CD14-positive monocyte (primary cell): ENCODE measurements around the gene TARS1. TPM values are rescaled to one million over a fixed set of nuclear protein-coding genes. Genes with fewer than 3 reads are reported as not detected.
A peak's percentile ranks its signal among the peaks of the same experiment; 100 is the strongest.

Experiments
- DNase-seq, 3 donors: peaks; one replicate each; pipeline ENCODE4 v3.0.0-alpha.2; 2011 to 2022
- H2AFZ ChIP-seq: 2 replicates; pipeline ENCODE4 v1.6.0; 2012; ENCODE audit warnings: mild to moderate bottlenecking, low read depth, low read length, inconsistent platforms; ENCODE audit not compliant: insufficient read depth, poor library complexity, severe bottlenecking
- H3K27ac ChIP-seq, 2 donors: 1 replicate in 1 of 2; 2 replicates in 1 of 2; pipeline ENCODE4 v1.5.1; 2012 to 2013; ENCODE audit warnings: low read length in 2 of 2, control low read depth in 1 of 2, inconsistent platforms in 1 of 2, low read depth in 1 of 2, mild to moderate bottlenecking in 1 of 2
- H3K27me3 ChIP-seq, 2 donors: one replicate each; pipeline versions ENCODE4 v1.6.0 to v1.6.1; 2011 to 2013; ENCODE audit warnings: low read length in 2 of 2; ENCODE audit not compliant: control insufficient read depth in 2 of 2, insufficient read depth in 2 of 2
- H3K36me3 ChIP-seq, 2 donors: replicated peaks in 1 of 2; 1 replicate in 1 of 2; 2 replicates in 1 of 2; pipeline versions ENCODE4 v1.5.1 to v1.6.1; 2012 to 2013; ENCODE audit warnings: low read length in 2 of 2, control low read depth in 1 of 2, inconsistent platforms in 1 of 2, mild to moderate bottlenecking in 1 of 2; ENCODE audit not compliant: insufficient read depth in 2 of 2, control insufficient read depth in 1 of 2
- H3K4me1 ChIP-seq, 2 donors: 1 replicate in 1 of 2; 2 replicates in 1 of 2; pipeline versions ENCODE4 v1.5.1 to v1.6.1; 2012 to 2013; ENCODE audit warnings: low read length in 2 of 2, control low read depth in 1 of 2, inconsistent platforms in 1 of 2, mild to moderate bottlenecking in 1 of 2, moderate library complexity in 1 of 2; ENCODE audit not compliant: insufficient read depth in 2 of 2, control insufficient read depth in 1 of 2
- H3K4me2 ChIP-seq: replicated peaks from 2 replicates; pipeline ENCODE3; 2012; ENCODE audit warnings: low read length, moderate library complexity, mild to moderate bottlenecking; ENCODE audit not compliant: poor library complexity, severe bottlenecking; ENCODE audit errors: extremely low read depth
- H3K4me3 ChIP-seq, 3 experiments: fragments of 200-600 bp in 1 of 3; sonication (generic) in 1 of 3; replicated peaks in 1 of 3; 1 replicate in 2 of 3; 2 replicates in 1 of 3; pipeline ENCODE4 v1.5.1; 2011 to 2013; ENCODE audit warnings: low read length in 3 of 3, mild to moderate bottlenecking in 3 of 3, control low read depth in 2 of 3, low read depth in 2 of 3, inconsistent platforms in 1 of 3, moderate library complexity in 1 of 3
- H3K79me2 ChIP-seq: 2 replicates; pipeline ENCODE4 v1.6.0; 2012; ENCODE audit warnings: mild to moderate bottlenecking, control low read depth, inconsistent platforms, low read length, moderate library complexity; ENCODE audit not compliant: insufficient read depth
- H3K9ac ChIP-seq: 2 replicates; pipeline ENCODE4 v1.6.0; 2017; ENCODE audit warnings: low read length, mild to moderate bottlenecking; ENCODE audit not compliant: insufficient read depth, poor library complexity, severe bottlenecking
- H3K9me3 ChIP-seq, 2 donors: replicated peaks in 1 of 2; 1 replicate in 1 of 2; 2 replicates in 1 of 2; pipeline versions ENCODE4 v1.5.1 to v1.6.1; 2012 to 2013; ENCODE audit warnings: low read length in 2 of 2, control low read depth in 1 of 2; ENCODE audit not compliant: control insufficient read depth in 1 of 2, insufficient read depth in 1 of 2
- H4K20me1 ChIP-seq: 2 replicates; pipeline ENCODE4 v1.6.0; 2012; ENCODE audit warnings: mild to moderate bottlenecking, low read length, control low read depth, moderate library complexity; ENCODE audit not compliant: insufficient read depth
- H3K27ac Mint-ChIP-seq, 7 donors: one replicate each; pipeline ENCODE4 v1.8.0; 2020; ENCODE audit warnings: mild to moderate bottlenecking in 7 of 7, mixed read lengths in 7 of 7, moderate library complexity in 6 of 7, inconsistent platforms in 2 of 7
- H3K27me3 Mint-ChIP-seq, 3 donors: one replicate each; pipeline ENCODE4 v1.8.0; 2021 to 2022; ENCODE audit warnings: low read depth in 3 of 3, mild to moderate bottlenecking in 3 of 3, mixed read lengths in 3 of 3, moderate library complexity in 3 of 3, inconsistent platforms in 1 of 3
- H3K36me3 Mint-ChIP-seq, 2 donors: one replicate each; pipeline ENCODE4 v1.8.0; 2020; ENCODE audit warnings: mixed read lengths in 2 of 2, inconsistent platforms in 1 of 2, mild to moderate bottlenecking in 1 of 2
- H3K4me1 Mint-ChIP-seq: one replicate; pipeline ENCODE4 v1.8.0; 2020; ENCODE audit warnings: mild to moderate bottlenecking, mixed read lengths
- H3K4me3 Mint-ChIP-seq, 2 donors: one replicate each; pipeline ENCODE4 v1.8.0; 2020; ENCODE audit warnings: mild to moderate bottlenecking in 2 of 2, mixed read lengths in 2 of 2, moderate library complexity in 1 of 2
- H3K9me3 Mint-ChIP-seq, 7 donors: one replicate each; pipeline ENCODE4 v1.8.0; 2020 to 2022; ENCODE audit warnings: mixed read lengths in 7 of 7, mild to moderate bottlenecking in 6 of 7, moderate library complexity in 6 of 7, inconsistent platforms in 2 of 7
- WGBS: methylation state at CpG from one replicate; pipeline ENCODE4 v1.1.5; 2013; ENCODE audit warnings: missing lambda C conversion rate; ENCODE audit not compliant: insufficient coverage; 5-methylcytosine and 5-hydroxymethylcytosine counted together
- intact Hi-C, 2 donors: fragments of 100-400 bp; cut with micrococcal nuclease; formaldehyde crosslinking; loops; one replicate each; pipeline versions ENCODE4 v1.15.0 to v1.15.1; 2023
- polyA plus RNA-seq, 3 donors: library from polyadenylated mRNA; depleted of rRNA in 1 of 3; unstranded in 2 of 3; stranded (reverse) in 1 of 3; fragments of 300-500 nt in 2 of 3; fragments of >200 nt in 1 of 3; fragmentation: Illumina TruSeq in 2 of 3; gene quantifications; 1 replicate in 2 of 3; 2 replicates in 1 of 3; pipeline ENCODE4 v1.2.3, GENCODE V29; 2012 to 2021
- TF ChIP-seq, protein P1 (sequence below): fragments of 200-600 bp; IDR thresholded peaks from one replicate; pipeline ENCODE4 v1.8.0; 2022; ENCODE audit warnings: antibody characterized with exemption, mild to moderate bottlenecking

TARS1 gene
- polyA plus RNA-seq, 3 donors = 10.6 to 47.8 (median 39.8) TPM

DNA sequence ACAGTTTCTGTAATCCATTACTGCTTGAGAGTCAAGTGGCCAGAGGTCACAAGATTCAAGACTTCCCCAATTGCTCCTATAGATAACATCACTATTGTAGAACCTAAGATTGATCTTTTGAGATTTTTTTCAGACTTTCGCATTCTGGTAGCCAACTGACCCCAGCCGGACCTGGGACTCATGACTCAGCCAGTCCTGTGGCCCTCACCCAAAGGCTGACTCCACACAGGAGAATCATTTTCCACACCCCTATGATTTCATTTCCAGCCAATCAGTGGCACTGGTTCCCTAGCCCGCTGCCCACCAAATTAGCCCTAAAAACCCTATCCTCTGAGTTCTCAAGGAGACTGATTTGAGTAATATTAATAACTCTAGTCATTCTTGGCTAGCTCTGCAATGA is 36.2 kb downstream of the TARS1 start:
- intact Hi-C loops = no loop called here
- Mint-ChIP-seq H3K27ac (peak overlapping the region in 1 of 7 donors; percentile 58), H3K9me3 (peaks cover 14 to 25% (median 23%) of the 10 kb centered on the region in 7 donors), H3K36me3 (peaks cover 47 to 55% of the 10 kb centered on the region in 2 donors), H3K4me3 (no peak overlapping the region), H3K4me1 (peaks cover 5% of the 10 kb centered on the region), H3K27me3 (no peaks in the 10 kb centered on the region)
- H4K20me1 ChIP-seq = no peaks in the 10 kb centered on the region
- H3K4me1 ChIP-seq = no peaks in the 10 kb centered on the region
- H3K9ac ChIP-seq = no peak overlapping the region
- H3K79me2 ChIP-seq = no peaks in the 10 kb centered on the region
- no peak overlapping the region for H3K4me2 ChIP-seq
- no peak overlapping the region for H3K4me3 ChIP-seq
- H3K27ac ChIP-seq = no peak overlapping the region
- peaks cover 13 to 20% of the 10 kb centered on the region in 2 donors for H3K9me3 ChIP-seq
- TF ChIP-seq, protein P1, sequence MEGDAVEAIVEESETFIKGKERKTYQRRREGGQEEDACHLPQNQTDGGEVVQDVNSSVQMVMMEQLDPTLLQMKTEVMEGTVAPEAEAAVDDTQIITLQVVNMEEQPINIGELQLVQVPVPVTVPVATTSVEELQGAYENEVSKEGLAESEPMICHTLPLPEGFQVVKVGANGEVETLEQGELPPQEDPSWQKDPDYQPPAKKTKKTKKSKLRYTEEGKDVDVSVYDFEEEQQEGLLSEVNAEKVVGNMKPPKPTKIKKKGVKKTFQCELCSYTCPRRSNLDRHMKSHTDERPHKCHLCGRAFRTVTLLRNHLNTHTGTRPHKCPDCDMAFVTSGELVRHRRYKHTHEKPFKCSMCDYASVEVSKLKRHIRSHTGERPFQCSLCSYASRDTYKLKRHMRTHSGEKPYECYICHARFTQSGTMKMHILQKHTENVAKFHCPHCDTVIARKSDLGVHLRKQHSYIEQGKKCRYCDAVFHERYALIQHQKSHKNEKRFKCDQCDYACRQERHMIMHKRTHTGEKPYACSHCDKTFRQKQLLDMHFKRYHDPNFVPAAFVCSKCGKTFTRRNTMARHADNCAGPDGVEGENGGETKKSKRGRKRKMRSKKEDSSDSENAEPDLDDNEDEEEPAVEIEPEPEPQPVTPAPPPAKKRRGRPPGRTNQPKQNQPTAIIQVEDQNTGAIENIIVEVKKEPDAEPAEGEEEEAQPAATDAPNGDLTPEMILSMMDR = no peak
- H2AFZ ChIP-seq = no peak overlapping the region
- H3K27me3 ChIP-seq = no peaks in the 10 kb centered on the region
- WGBS = 93% methylated on average over 2 of the region's 3 CpGs
- peaks cover 5 to 39% of the 10 kb centered on the region in 2 donors for H3K36me3 ChIP-seq
- DNase-seq = no peak

DNA sequence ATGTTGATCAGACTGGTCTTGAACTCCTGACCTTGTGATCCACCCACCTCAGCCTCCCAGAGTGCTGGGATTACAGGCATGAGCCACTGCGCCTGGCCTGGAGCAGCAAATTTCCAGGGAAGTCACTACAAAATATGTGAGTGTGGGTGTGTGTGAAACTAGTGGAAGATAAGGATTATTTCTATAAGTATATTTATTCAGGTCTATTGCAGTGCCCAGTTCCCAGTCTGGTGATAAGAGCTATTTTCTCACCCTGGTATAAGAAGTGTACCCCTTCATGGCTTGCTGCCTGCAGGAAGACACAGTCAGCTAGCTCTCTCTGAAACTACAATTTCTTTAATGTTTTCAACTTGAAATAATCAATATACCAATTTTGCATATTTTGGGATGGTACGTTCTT is 37.1 kb downstream of the TARS1 start:
- no peak overlapping the region for H3K4me2 ChIP-seq
- Mint-ChIP-seq H3K36me3 (peaks cover 40 to 50% of the 10 kb centered on the region in 2 donors), H3K27ac (no peak overlapping the region), H3K4me1 (peaks cover 5% of the 10 kb centered on the region), H3K27me3 (peaks cover 0 to 2% (median 0%) of the 10 kb centered on the region in 3 donors), H3K4me3 (no peak overlapping the region), H3K9me3 (peaks cover 14 to 25% (median 23%) of the 10 kb centered on the region in 7 donors)
- no peak overlapping the region for H3K9ac ChIP-seq
- H2AFZ ChIP-seq = no peak overlapping the region
- no peak overlapping the region for H3K4me3 ChIP-seq
- H3K36me3 ChIP-seq = peaks cover 5 to 31% of the 10 kb centered on the region in 2 donors
- TF ChIP-seq, protein P1 = no peak
- no peaks in the 10 kb centered on the region for H3K27me3 ChIP-seq
- peaks cover 13 to 20% of the 10 kb centered on the region in 2 donors for H3K9me3 ChIP-seq
- H3K27ac ChIP-seq = no peak overlapping the region
- H3K79me2 ChIP-seq = no peaks in the 10 kb centered on the region
- H3K4me1 ChIP-seq = no peaks in the 10 kb centered on the region
- no CpG with 5 or more reads among the region's 2 CpGs for WGBS
- H4K20me1 ChIP-seq = no peaks in the 10 kb centered on the region
- no peak for DNase-seq
- intact Hi-C loops = no loop called here
